ENCODE data around the gene EXOC6.

EXOC6 gene

GRCh38 chr10:93028883-93029282 is 180.6 kb downstream of the EXOC6 start:
- peak; percentile 61 for DNase-seq (ENCODE audit: low spot score)

DNA sequence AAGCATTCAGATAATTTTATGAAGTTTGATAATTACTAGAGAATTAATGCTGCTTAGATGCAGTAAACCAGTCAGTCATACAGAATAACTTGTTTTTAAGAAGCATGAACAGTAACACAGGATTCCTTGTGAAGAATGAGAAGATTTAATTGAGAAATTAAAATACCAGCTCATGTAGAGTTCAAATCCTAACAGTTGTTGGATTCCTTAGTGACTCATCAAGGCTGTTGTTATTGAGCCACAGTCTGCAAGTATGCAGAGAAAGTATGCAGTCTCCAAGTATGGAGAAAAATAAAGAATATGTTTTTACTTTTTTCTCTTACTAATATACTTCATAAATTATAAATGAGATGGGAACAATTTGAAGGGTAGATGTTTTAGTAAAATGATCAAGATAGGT is 182.1 kb downstream of the EXOC6 start:
- no peak for DNase-seq (ENCODE audit: low spot score)

- DNase-seq (ENCODE audit: low spot score) = no peak
These were observed 183.9 kb downstream of the EXOC6 start for GRCh38 chr10:93032105-93032808.

DNA sequence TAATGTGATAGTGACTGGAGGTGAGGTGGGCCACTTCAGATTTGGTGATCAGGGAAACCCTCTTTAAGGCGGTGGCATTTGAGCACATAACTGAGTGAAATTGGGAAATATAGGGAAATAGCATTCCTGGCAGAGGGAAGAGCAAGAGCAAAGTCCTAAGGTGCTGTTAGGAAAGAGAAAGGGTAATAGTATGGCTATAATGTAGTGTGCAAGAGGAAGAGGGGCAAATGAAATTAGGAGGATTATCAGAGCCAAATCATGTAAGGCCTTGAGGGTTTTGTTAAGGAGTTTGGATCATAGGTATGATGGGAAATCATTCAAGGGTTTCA is 184.5 kb downstream of the EXOC6 start:
- DNase-seq (ENCODE audit: low spot score) = no peak

DNA sequence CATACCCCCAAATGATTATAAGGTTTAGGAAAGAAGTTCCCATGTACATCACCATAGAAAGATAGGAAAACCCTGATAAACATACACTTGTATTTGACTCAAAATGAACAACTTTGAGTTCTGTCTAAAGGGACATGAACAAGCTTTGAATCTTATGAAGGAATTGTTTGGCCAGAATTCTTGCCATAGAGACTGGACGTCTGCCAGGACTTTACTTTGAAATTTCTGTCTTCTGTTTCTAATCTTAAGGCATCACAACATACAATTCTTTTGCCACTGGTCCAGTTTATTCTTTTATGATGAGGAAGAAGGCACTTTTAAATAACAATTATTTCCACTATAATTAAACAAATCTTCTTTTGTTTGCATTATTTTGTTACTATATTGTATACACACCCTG is 186.1 kb downstream of the EXOC6 start:
- DNase-seq (ENCODE audit: low spot score) = no peak

DNA sequence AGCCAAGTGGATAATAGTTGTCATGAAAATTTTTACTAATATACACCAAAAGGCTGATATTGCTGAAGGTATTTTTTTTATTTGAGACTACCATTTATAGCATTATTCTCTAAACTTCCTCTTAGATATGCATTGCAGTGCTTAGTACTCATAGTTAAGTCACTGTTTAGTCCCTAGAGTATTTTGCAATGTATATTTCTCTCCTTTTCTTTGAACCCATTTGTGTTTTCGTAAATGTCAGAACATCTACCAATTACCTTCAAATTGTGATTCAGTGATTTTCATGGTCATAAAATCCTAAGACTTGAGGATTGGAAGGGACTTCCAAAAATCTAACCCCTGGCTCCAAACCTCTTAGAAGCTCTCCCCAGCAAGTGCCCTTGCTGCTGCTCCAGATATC is 190.8 kb downstream of the EXOC6 start:
- DNase-seq (ENCODE audit: low spot score) = no peak

- peak; percentile 74 for DNase-seq (ENCODE audit: low spot score)
These were observed 191.4 kb downstream of the EXOC6 start for GRCh38 chr10:93039721-93040120.

GRCh38 chr10:93054486-93054885 is 206.2 kb downstream of the EXOC6 start:
- DNase-seq (ENCODE audit: low spot score) = no peak

DNA sequence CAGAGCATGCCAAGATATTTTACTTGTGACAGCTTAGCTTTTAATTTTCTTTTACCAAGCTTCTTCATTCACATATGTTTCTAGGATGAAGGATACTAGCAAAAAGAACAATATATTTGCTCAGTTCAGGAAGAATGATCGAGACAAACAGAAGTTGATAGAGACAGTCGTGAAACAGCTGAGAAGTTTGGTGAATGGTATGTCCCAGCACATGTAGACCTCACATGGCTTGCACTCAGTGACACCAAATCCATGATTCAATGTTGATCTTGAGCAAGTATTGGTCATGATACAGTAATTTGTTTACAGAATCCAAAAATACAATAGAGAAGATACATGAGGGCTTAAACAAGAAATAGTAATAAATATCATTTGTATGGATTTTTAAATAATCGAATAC is 209.8 kb downstream of the EXOC6 start:
- DNase-seq (ENCODE audit: low spot score) = no peak

DNA sequence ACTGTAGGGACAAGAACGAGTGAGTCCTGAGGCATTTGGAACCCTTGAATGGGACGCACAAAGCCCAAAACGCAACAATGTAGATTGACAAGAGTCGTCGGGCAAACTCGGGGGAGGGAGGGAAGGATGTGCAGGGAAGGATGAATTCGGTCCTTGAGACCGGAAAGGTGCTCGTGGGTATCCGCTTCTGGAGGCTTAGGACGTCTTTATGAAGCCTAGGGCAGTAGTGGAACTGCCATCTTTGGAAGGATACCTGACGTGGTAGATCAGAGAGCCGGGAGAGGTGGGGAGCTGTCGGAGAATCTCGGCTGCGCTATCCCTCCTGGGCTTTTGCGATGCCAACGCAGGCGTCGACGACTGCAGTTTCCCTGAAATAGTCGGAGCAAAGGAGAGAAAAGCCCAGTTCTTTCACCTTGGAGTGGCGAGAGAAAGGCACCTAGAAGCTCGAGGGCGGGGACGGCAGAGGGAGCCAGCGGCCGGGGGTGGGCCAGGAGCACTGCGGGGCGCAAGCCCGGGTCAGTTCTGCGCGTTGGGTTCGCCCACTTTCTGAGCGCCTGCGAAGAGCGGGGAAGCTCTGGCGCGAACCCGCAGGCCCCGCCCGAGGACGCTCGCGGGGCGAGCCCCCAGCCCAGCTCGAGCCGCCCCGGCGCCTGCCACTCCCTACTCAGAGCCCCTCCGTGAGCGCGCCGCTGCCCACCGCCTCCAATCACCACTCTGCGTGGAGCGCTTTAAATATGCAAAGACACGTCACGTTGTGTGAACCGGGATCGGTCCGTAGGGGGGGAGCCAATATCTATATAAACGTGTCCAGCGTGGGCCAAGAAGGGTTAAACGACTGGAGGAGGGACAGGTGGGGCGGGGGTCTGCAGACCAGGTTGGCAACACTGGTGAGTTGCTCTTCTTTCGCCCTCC is 211.9 kb downstream of the EXOC6 start, which contains the start of gene CYP26C1:
Gene CYP26C1 (plus strand): TSS at position 824 of the 912 bp plus-strand sequence. CDS start 466 bp downstream, outside the sequence.
- no peak for DNase-seq (ENCODE audit: low spot score)

GRCh38 chr10:93060887-93061593 is 212.7 kb downstream of the EXOC6 start:
- no peak for DNase-seq (ENCODE audit: low spot score)

DNA sequence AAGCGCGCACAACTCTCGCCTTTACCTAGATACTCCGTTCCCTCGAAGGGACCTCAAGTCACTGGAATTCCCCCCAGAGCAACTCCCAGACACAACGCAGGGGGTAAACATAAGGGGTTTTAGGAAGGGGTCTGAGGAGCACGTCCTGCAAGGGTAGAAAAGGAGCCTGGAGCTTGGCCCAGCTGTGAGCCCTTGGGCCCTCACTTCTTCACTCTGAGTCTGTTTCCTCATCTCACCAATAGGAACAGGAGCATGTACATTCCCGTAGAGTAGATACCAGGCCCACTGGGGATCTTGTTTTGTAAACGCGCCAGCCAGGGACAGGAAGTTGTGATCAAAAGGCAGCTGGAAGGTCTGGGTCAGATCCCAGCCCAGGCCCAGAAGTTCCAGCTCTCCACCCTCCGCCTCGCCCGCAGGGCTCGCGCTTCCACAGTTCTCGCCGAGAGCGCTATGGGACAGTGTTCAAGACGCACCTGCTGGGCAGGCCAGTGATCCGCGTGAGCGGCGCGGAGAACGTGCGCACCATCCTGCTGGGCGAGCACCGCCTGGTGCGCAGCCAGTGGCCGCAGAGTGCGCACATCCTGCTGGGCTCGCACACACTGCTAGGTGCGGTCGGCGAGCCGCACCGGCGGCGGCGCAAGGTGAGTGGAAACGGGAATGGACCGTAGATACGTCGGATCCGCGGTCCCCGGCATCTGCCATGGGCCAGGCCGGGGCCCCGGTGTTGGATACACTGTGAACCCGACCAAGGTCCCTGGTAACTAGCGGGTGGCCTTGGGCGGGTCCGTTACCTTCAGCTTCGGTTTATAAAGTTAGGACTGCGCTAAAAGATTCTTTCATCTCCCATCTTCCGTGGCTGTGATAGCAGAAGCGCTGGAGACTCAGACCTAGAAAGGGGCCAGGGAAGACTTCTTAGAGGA is 213.5 kb downstream of the EXOC6 start:
- DNase-seq (ENCODE audit: low spot score) = no peak

DNA sequence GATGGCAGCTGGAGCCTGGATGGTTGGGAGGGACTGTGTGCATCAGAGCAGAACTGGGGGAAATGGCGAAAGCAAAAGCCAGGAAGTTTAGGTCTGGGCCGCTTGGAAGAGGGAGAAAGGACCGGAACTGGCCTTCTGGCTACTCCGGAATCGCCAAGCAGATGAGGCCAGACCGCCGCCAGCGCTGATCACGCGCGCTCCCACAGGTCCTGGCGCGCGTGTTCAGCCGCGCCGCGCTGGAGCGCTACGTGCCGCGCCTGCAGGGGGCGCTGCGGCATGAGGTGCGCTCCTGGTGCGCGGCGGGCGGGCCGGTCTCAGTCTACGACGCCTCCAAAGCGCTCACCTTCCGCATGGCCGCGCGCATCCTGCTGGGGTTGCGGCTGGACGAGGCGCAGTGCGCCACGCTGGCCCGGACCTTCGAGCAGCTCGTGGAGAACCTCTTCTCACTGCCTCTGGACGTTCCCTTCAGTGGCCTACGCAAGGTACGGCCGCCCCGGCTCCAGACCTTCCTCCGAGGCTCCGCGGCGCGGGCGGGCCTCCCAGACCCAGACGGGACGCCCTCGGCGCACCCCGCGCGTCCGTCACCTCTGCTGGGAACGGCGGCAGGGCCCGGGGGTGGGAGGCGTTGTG is 214.3 kb downstream of the EXOC6 start:
- DNase-seq (ENCODE audit: low spot score) = peak; percentile 59

DNA sequence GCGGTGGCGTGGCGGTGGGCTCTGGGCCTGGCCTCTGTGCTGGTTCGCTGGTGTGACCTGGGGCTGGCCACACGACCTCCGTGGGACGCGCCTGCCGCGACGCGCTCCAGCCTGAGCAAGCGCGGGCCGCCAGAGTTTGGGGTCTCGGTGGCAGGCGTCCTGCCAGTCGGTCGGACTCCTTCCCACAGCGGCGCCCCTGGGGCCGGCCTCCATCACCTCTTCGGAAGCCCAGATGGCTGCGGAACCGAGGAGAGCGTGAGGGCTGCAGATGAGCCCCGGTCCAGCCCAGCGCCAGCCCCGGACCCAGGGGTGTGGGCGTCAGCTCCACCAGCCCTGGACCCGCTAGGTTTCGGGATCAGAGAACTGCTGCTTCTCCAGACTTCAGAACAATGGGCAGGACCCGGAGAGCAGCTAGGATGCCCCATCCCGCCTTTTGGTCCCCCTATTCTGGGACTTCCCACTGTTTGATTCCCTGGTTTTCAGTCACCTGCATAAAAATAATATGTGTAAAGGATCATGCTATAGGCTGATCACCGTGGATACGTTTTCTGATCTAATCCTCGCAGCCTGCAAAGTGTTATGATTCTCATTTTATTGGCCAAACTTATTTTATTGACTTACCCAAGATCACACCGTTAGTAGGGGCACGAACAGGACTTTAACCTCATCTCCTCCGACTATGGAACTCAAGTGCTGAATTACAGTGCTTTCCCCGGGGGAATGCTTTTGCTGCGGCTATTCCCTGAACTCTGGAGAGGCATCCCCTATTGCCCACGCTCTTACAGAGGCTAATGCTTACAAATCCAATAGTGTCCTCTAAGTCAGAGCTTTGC is 215.0 kb downstream of the EXOC6 start:
- DNase-seq (ENCODE audit: low spot score) = no peak

GRCh38 chr10:93063977-93064660 is 215.8 kb downstream of the EXOC6 start:
- no peak for DNase-seq (ENCODE audit: low spot score)

DNA sequence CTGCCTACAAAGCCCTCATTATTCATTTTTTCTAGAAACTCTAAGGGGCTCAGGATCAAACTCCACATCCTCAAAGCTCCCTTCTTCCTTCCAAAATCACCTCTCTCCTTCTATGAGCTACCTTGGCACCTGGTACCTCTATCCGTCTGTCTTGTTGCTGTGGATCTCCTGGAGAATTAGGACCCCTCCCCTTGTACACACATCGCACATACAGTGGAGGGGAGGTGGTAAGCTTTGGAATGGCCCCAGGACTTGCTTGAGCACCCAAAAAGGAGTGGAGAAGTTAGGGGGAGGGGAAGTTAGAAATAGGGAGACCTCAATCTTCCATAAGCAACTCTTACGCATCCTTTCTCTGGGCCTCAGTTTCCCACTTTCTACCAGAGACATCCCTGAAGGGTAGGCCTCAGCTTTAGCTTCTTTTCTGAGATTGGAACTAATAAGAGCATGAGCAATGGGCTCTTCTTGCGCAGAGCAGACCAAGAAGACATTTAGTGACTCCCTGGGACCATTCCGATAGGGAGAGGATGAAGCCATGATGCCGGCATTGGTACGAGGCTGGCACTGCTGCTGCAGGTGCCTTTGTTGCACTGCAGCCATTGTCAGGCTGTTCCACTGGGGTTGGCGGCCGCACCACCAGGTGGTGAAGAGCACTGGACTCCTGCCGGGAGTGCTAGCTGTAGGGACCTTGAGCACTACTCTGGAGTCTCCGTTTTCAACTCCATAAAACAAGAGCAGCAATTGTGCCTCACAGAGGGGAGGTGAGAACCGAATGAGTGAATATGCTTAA is 216.7 kb downstream of the EXOC6 start:
- DNase-seq (ENCODE audit: low spot score) = no peak

- no peak for DNase-seq (ENCODE audit: low spot score)
These were observed 217.6 kb downstream of the EXOC6 start for GRCh38 chr10:93065675-93066543.

GRCh38 chr10:93066544-93066913 is 218.2 kb downstream of the EXOC6 start:
- no peak for DNase-seq (ENCODE audit: low spot score)
